ENCODE measurements around the gene POLRMT. TPM values are rescaled to one million over a fixed set of nuclear protein-coding genes. Genes with fewer than 3 reads are reported as not detected.

Gene POLRMT
- polyA plus RNA-seq, 1 donor (not counting 4 experiments of a cell fraction or from before 2014, with no cell fraction given), result 33.3 TPM

GRCh38 chr19:612941-613340 lies 20.4 kb downstream of the POLRMT start:
- H3K27ac ChIP-seq (ENCODE audit: control insufficient read depth, insufficient read depth, low read length), result no peak overlapping the region
- no peak for TF ChIP-seq CTCF (optimal IDR thresholded peaks at IDR 0.05 in 1 of 3, IDR thresholded peaks at IDR 0.05 in 1 of 3, conservative IDR thresholded peaks at IDR 0.05 in 1 of 3; ENCODE audit: extremely low read depth in 1 of 3, insufficient read depth in 2 of 3, low read length in 3 of 3)
- no peak for TF ChIP-seq EZH2 (IDR thresholded peaks at IDR 0.05; ENCODE audit: low read length)
- H4K20me1 ChIP-seq (ENCODE audit: control insufficient read depth, extremely low read depth, insufficient read depth, low read length), result peaks cover 8% of the 10 kb centered on the region
- H3K4me3 ChIP-seq (ENCODE audit: control insufficient read depth in 2 of 3, extremely low read depth in 1 of 3, insufficient read depth in 2 of 3, low read depth in 1 of 3, low read length in 3 of 3), result no peak overlapping the region
- no peaks in the 10 kb centered on the region for H3K9me3 ChIP-seq (ENCODE audit: control insufficient read depth, low read depth, low read length)
- H3K79me2 ChIP-seq (ENCODE audit: control insufficient read depth, insufficient read depth, low read length), result no peaks in the 10 kb centered on the region
- H3K9me1 ChIP-seq (ENCODE audit: control insufficient read depth, extremely low read depth, insufficient read depth, low read length), result no peaks in the 10 kb centered on the region
- H3K4me2 ChIP-seq (ENCODE audit: control insufficient read depth, extremely low read depth, insufficient read depth, low read depth, low read length), result no peak overlapping the region
- H2AFZ ChIP-seq (ENCODE audit: control insufficient read depth, low read length), result no peak overlapping the region
- no peak for FAIRE-seq
- peaks cover 0 to 7% of the 10 kb centered on the region in 2 experiments for H3K36me3 ChIP-seq (ENCODE audit: control insufficient read depth in 2 of 2, extremely low read depth in 1 of 2, insufficient read depth in 2 of 2, low read length in 2 of 2)
- no peak for DNase-seq (ENCODE audit: low read depth, low spot score)
- H3K4me1 ChIP-seq (ENCODE audit: control insufficient read depth, extremely low read depth, insufficient read depth, low read length), result peaks cover 18% of the 10 kb centered on the region
- dilution Hi-C loops (cut with MboI; ENCODE audit: extremely low pct_ligation_motif_present, low sequenced_read_pairs), result no loop called here
- no peaks in the 10 kb centered on the region for H3K27me3 ChIP-seq (ENCODE audit: control insufficient read depth, extremely low read depth, insufficient read depth, low read length)
- H3K9ac ChIP-seq (ENCODE audit: control insufficient read depth, extremely low read depth, insufficient read depth, low read length), result no peak overlapping the region

GRCh38 chr19:611481-611868 lies 21.9 kb downstream of the POLRMT start:
- Histone ChIP-seq H3K9ac (ENCODE audit: control insufficient read depth, extremely low read depth, insufficient read depth, low read length) (peak overlapping the region; percentile 64), H3K36me3 (ENCODE audit: control insufficient read depth in 2 of 2, extremely low read depth in 1 of 2, insufficient read depth in 2 of 2, low read length in 2 of 2) (peaks cover 0 to 2% of the 10 kb centered on the region in 2 experiments), H4K20me1 (ENCODE audit: control insufficient read depth, extremely low read depth, insufficient read depth, low read length) (peaks cover 8% of the 10 kb centered on the region), H3K4me2 (ENCODE audit: control insufficient read depth, extremely low read depth, insufficient read depth, low read depth, low read length) (peak overlapping the region; percentile 15), H3K9me1 (ENCODE audit: control insufficient read depth, extremely low read depth, insufficient read depth, low read length) (no peaks in the 10 kb centered on the region), H2AFZ (ENCODE audit: control insufficient read depth, low read length) (no peak overlapping the region), H3K4me3 (ENCODE audit: control insufficient read depth in 2 of 3, extremely low read depth in 1 of 3, insufficient read depth in 2 of 3, low read depth in 1 of 3, low read length in 3 of 3) (no peak overlapping the region), H3K79me2 (ENCODE audit: control insufficient read depth, insufficient read depth, low read length) (no peaks in the 10 kb centered on the region), H3K4me1 (ENCODE audit: control insufficient read depth, extremely low read depth, insufficient read depth, low read length) (peaks cover 18% of the 10 kb centered on the region), H3K9me3 (ENCODE audit: control insufficient read depth, low read depth, low read length) (no peaks in the 10 kb centered on the region), H3K27ac (ENCODE audit: control insufficient read depth, insufficient read depth, low read length) (peak overlapping the region; percentile 57), H3K27me3 (ENCODE audit: control insufficient read depth, extremely low read depth, insufficient read depth, low read length) (no peaks in the 10 kb centered on the region)
- TF ChIP-seq CTCF (optimal IDR thresholded peaks at IDR 0.05 in 1 of 3, IDR thresholded peaks at IDR 0.05 in 1 of 3, conservative IDR thresholded peaks at IDR 0.05 in 1 of 3; ENCODE audit: extremely low read depth in 1 of 3, insufficient read depth in 2 of 3, low read length in 3 of 3), result no peak
- TF ChIP-seq EZH2 (IDR thresholded peaks at IDR 0.05; ENCODE audit: low read length), result no peak
- DNase-seq (ENCODE audit: low read depth, low spot score), result peak; percentile 67
- no peak for FAIRE-seq
- dilution Hi-C loops (cut with MboI; ENCODE audit: extremely low pct_ligation_motif_present, low sequenced_read_pairs), result no loop called here
